ENCODE measurements around the gene FYCO1. TPM values are rescaled to one million over a fixed set of nuclear protein-coding genes. Genes with fewer than 3 reads are reported as not detected.

Gene FYCO1
- total and polyA plus RNA-seq, 2 of the 8 experiments (the other 6 are each of a cell fraction or from before 2014, with no cell fraction given), result 4.8 to 10.8 TPM

DNA sequence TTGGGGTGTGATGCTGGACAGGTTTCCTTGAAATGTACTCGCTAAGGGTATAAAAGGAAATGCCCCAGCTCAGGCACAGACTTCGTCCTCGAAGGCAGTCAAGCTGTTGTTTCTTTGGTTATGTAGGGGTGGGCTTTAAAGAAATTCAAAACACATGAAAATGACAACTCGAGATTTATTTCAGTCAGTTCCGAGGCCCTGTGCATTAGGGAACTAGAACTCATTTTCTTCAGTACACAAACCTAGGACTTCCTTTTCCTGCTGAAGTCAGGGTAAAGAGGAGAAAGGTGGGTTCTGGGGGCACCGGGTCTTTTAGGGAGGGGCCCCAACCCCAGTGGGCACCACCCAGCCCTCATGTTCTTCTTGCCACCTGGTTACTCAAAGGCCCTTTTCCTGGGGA lies 101.6 kb downstream of the FYCO1 start:
- Histone ChIP-seq H2BK15ac (ENCODE audit: low read length) (no peak overlapping the region), H2BK120ac (replicated peaks; ENCODE audit: low read depth, low read length) (no peak overlapping the region), H3K4ac (replicated peaks; ENCODE audit: insufficient read length, low read depth, low read length) (no peak overlapping the region), H4K91ac (replicated peaks; ENCODE audit: insufficient read length, low read length) (no peak overlapping the region), H4K20me1 (replicated peaks in 1 of 2; ENCODE audit: control insufficient read depth in 1 of 2, insufficient read depth in 2 of 2, low read length in 2 of 2) (no peaks in the 10 kb centered on the region), H3K4me1 (replicated peaks in 1 of 4; ENCODE audit: control insufficient read depth in 3 of 4, insufficient read depth in 4 of 4, low read length in 3 of 4) (peaks cover 0 to 3% (median 1%) of the 10 kb centered on the region in 4 experiments; a peak in 2 of 7 replicates), H3K9ac (replicated peaks in 1 of 4; ENCODE audit: extremely low read depth in 1 of 4, low read depth in 3 of 4, low read length in 3 of 4) (no peak overlapping the region), H3K36me3 (ENCODE audit: control insufficient read depth in 2 of 4, insufficient read depth in 4 of 4, low read length in 3 of 4) (no peaks in the 10 kb centered on the region), H2BK20ac (ENCODE audit: low read length) (no peak overlapping the region), H3K56ac (replicated peaks; ENCODE audit: insufficient read length, low read depth, low read length) (no peak overlapping the region), H3K9me3 (ENCODE audit: insufficient read depth in 2 of 2, low read depth in 1 of 2, low read length in 1 of 2) (no peaks in the 10 kb centered on the region), H3K79me2 (ENCODE audit: control insufficient read depth in 1 of 2, insufficient read depth in 2 of 2, low read length in 2 of 2) (no peaks in the 10 kb centered on the region), H4K5ac (ENCODE audit: insufficient read length, low read depth, low read length) (no peak overlapping the region), H3K27ac (ENCODE audit: low read depth, low read length) (no peak overlapping the region), H2AFZ (ENCODE audit: low read length) (no peak overlapping the region), H2BK12ac (ENCODE audit: low read depth, low read length) (no peak overlapping the region), H3K27me3 (replicated peaks in 1 of 4; ENCODE audit: control insufficient read depth in 3 of 4, extremely low read depth in 1 of 4, insufficient read depth in 3 of 4, low read length in 3 of 4) (no peaks in the 10 kb centered on the region), H2AK5ac (ENCODE audit: low read depth, low read length) (no peak overlapping the region), H2BK5ac (ENCODE audit: low read depth, low read length) (no peak overlapping the region), H3K14ac (ENCODE audit: insufficient read length) (no peak overlapping the region), H3K79me1 (ENCODE audit: low read depth, low read length) (no peaks in the 10 kb centered on the region), H3K18ac (ENCODE audit: extremely low read depth, low read length) (no peak overlapping the region), H3K23me2 (ENCODE audit: low read depth, low read length) (no peaks in the 10 kb centered on the region), H3K4me2 (ENCODE audit: insufficient read depth in 1 of 2, low read depth in 2 of 2, low read length in 2 of 2) (no peak overlapping the region), H3K23ac (ENCODE audit: insufficient read length) (no peak overlapping the region), H3K4me3 (ENCODE audit: extremely low read depth in 1 of 4, insufficient read depth in 2 of 4, low read depth in 3 of 4, low read length in 4 of 4) (no peak overlapping the region), H4K8ac (ENCODE audit: extremely low read depth, insufficient read depth, low read length) (no peak overlapping the region)
- CTCF ChIA-PET (ENCODE audit: partially characterized antibody), result no interaction called here
- POLR2A ChIA-PET (ENCODE audit: partially characterized antibody), result no interaction called here
- WGBS, 2 experiments (ENCODE audit: extremely low coverage in 1 of 2, insufficient coverage in 1 of 2, insufficient read length in 1 of 2, insufficient replicate concordance in 2 of 2, low coverage in 1 of 2, low lambda C conversion rate in 2 of 2, missing lambda C conversion rate in 1 of 2), result 81% methylated on average over 6 of the region's 6 CpGs; no CpG with 5 or more reads in 1 of the 2 experiments
- no peak for DNase-seq (ENCODE audit: low read depth in 1 of 2, low spot score in 2 of 2)
- TF ChIP-seq SIN3A (conservative IDR thresholded peaks at IDR 0.05 in 1 of 2, IDR thresholded peaks at IDR 0.05 in 1 of 2; ENCODE audit: low read depth in 1 of 2, low read length in 2 of 2) (no peak), POLR2A (IDR thresholded peaks at IDR 0.05; ENCODE audit: control extremely low read depth in 1 of 2, low read depth in 2 of 2, low read length in 2 of 2) (no peak), GABPA (IDR thresholded peaks at IDR 0.05; ENCODE audit: borderline replicate concordance, insufficient read depth, low read length) (no peak), CTBP2 (IDR thresholded peaks at IDR 0.05; ENCODE audit: borderline replicate concordance, insufficient read depth, insufficient read length, low read length) (no peak), RAD21 (IDR thresholded peaks at IDR 0.05 in 1 of 2, conservative IDR thresholded peaks at IDR 0.05 in 1 of 2; ENCODE audit: low read depth in 2 of 2, low read length in 2 of 2) (no peak), BRCA1 (IDR thresholded peaks at IDR 0.05; ENCODE audit: low read depth, low read length) (no peak), NRF1 (IDR thresholded peaks at IDR 0.05; ENCODE audit: low read depth, low read length) (no peak), GTF2F1 (IDR thresholded peaks at IDR 0.05; ENCODE audit: borderline replicate concordance, low read depth, low read length) (no peak), BCL11A (IDR thresholded peaks at IDR 0.05; ENCODE audit: low read depth in 2 of 2, low read length in 2 of 2) (no peak), HDAC2 (IDR thresholded peaks at IDR 0.05; ENCODE audit: borderline replicate concordance in 1 of 2, low read depth in 2 of 2, low read length in 2 of 2) (no peak), SP2 (IDR thresholded peaks at IDR 0.05; ENCODE audit: low read length) (no peak), TEAD4 (IDR thresholded peaks at IDR 0.05; ENCODE audit: low read depth, low read length) (no peak)
- TF ChIP-seq, protein P1, sequence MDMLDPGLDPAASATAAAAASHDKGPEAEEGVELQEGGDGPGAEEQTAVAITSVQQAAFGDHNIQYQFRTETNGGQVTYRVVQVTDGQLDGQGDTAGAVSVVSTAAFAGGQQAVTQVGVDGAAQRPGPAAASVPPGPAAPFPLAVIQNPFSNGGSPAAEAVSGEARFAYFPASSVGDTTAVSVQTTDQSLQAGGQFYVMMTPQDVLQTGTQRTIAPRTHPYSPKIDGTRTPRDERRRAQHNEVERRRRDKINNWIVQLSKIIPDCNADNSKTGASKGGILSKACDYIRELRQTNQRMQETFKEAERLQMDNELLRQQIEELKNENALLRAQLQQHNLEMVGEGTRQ (IDR thresholded peaks at IDR 0.05; ENCODE audit: low read length), result no peak
- no peak for FAIRE-seq
